ENCODE measurements around the gene STARD7.

GRCh38 chr2:96153291-96153713 is 55.3 kb downstream of the STARD7 start:
- TF ChIP-seq, protein P1, sequence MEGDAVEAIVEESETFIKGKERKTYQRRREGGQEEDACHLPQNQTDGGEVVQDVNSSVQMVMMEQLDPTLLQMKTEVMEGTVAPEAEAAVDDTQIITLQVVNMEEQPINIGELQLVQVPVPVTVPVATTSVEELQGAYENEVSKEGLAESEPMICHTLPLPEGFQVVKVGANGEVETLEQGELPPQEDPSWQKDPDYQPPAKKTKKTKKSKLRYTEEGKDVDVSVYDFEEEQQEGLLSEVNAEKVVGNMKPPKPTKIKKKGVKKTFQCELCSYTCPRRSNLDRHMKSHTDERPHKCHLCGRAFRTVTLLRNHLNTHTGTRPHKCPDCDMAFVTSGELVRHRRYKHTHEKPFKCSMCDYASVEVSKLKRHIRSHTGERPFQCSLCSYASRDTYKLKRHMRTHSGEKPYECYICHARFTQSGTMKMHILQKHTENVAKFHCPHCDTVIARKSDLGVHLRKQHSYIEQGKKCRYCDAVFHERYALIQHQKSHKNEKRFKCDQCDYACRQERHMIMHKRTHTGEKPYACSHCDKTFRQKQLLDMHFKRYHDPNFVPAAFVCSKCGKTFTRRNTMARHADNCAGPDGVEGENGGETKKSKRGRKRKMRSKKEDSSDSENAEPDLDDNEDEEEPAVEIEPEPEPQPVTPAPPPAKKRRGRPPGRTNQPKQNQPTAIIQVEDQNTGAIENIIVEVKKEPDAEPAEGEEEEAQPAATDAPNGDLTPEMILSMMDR (conservative IDR thresholded peaks at IDR 0.05) = no peak
- TF ChIP-seq ZFX (IDR thresholded peaks at IDR 0.05) = no peak

All from C4-2B (cell line).